GM21423 (cell line): Measurements from ENCODE around the gene ZFAND2A.
"Not testable (repeated sequence)": the region's sequence is repeated elsewhere in the genome, so short reads cannot be mapped to it uniquely, and the experiment has no call there.

Experiments
- ATAC-seq: cut with Tn5 transposase; IDR thresholded peaks from one replicate; pipeline ENCODE4 v1.9.1; 2021; ENCODE audit warnings: mild to moderate bottlenecking, moderate library complexity; ENCODE audit not compliant: unreplicated experiment

Gene ZFAND2A

GRCh38 chr7:1159891-1160669 is at the start of gene ZFAND2A:
Gene ZFAND2A (minus strand): TSS chr7:1160196. CDS start chr7:1158212, 1,984 bp downstream.
- peak; percentile 94 for ATAC-seq

GRCh38 chr7:1209097-1209496 is 49.1 kb upstream of the ZFAND2A start:
- ATAC-seq: no peak

- not testable (repeated sequence) for ATAC-seq
Observed at GRCh38 chr7:1205742-1206141, 45.7 kb upstream of the ZFAND2A start.

- ATAC-seq: no peak
Observed at GRCh38 chr7:1204460-1205140, 44.6 kb upstream of the ZFAND2A start.

- ATAC-seq: not testable (repeated sequence)
Observed at GRCh38 chr7:1202914-1203313, 42.9 kb upstream of the ZFAND2A start.

- ATAC-seq: no peak
Observed at GRCh38 chr7:1201916-1202315, 41.9 kb upstream of the ZFAND2A start.

GRCh38 chr7:1200045-1200444 is 40.0 kb upstream of the ZFAND2A start:
- ATAC-seq: no peak

- no peak for ATAC-seq
Observed at GRCh38 chr7:1197997-1198625, 38.1 kb upstream of the ZFAND2A start.

- ATAC-seq: no peak
Observed at GRCh38 chr7:1196950-1197349, 37.0 kb upstream of the ZFAND2A start.

- not testable (repeated sequence) for ATAC-seq
Observed at GRCh38 chr7:1196441-1196840, 36.4 kb upstream of the ZFAND2A start.

- ATAC-seq: no peak
Observed at GRCh38 chr7:1193593-1194424, 33.8 kb upstream of the ZFAND2A start.

GRCh38 chr7:1192171-1192676 is 32.2 kb upstream of the ZFAND2A start:
- ATAC-seq: no peak

- no peak for ATAC-seq
Observed at GRCh38 chr7:1189986-1190772, 30.2 kb upstream of the ZFAND2A start.

GRCh38 chr7:1188720-1189294 is 28.8 kb upstream of the ZFAND2A start:
- ATAC-seq: no peak

- no peak for ATAC-seq
Observed at GRCh38 chr7:1187127-1187526, 27.1 kb upstream of the ZFAND2A start.

GRCh38 chr7:1181640-1182039 is 21.6 kb upstream of the ZFAND2A start:
- no peak for ATAC-seq

- ATAC-seq: no peak
Observed at GRCh38 chr7:1181031-1181430, 21.0 kb upstream of the ZFAND2A start.

- ATAC-seq: no peak
Observed at GRCh38 chr7:1176891-1177373, 16.9 kb upstream of the ZFAND2A start.
